Cardiac ventricle fibroblast (primary cell): ENCODE data around the gene HIGD1C. TPM values are rescaled to one million over a fixed set of nuclear protein-coding genes. Genes with fewer than 3 reads are reported as not detected.

Experiments used
- total RNA-seq: library from RNA; depleted of rRNA; stranded (reverse); fragments of >200 nt; gene quantifications from 2 replicates; pipeline ENCODE4 v1.2.3, GENCODE V29; 2015

The HIGD1C gene
- total RNA-seq: not detected in 2 replicates

GRCh38 chr12:50952510-50952909 lies at the start of gene HIGD1C:
Gene HIGD1C (plus strand): TSS chr12:50952544. CDS start chr12:50953999, 1,455 bp downstream.

Other genes with a start within 250 kb of the HIGD1C start
- 14.1 and 19.7 TPM in 2 replicates for gene ATF1, start 188.4 kb upstream of the HIGD1C start, total RNA-seq
- not detected in 2 replicates for gene TMPRSS12, start 109.6 kb upstream of the HIGD1C start, total RNA-seq
- gene SLC11A2, start 73.8 kb downstream of the HIGD1C start, total RNA-seq: 17.5 and 26.6 TPM in 2 replicates
- gene LETMD1, start 95.8 kb downstream of the HIGD1C start, total RNA-seq: 46.5 and 53.4 TPM in 2 replicates
- gene CSRNP2, start 131.1 kb downstream of the HIGD1C start, total RNA-seq: 17.7 and 19.9 TPM in 2 replicates
- 11.0 and 11.4 TPM in 2 replicates for gene TFCP2, start 220.6 kb downstream of the HIGD1C start, total RNA-seq